ENCODE results near the gene ISCA1.

DNA sequence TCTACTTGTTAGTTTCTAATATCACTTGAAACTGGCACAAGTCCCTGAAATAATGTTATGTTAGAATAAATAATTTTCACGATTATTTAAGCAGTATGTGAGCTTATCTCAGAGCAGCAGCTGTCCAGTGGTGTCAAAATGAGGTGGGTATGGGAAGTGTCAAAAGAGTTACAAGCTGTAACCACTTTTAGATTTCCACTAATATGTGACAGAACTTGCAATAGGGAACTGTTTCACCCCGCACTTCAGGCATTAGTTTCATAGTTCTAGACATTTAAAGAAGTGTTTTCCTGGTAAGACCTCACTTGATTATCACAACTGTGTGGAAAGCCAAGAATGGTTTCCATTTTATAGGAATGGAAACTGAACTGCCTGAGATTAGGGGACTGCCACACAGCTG lies 2.9 kb upstream of the ISCA1 start:
- TF ChIP-seq GATA3 (IDR thresholded peaks at IDR 0.05; ENCODE audit: low read depth, low read length) (no peak), GATA2 (IDR thresholded peaks at IDR 0.05; ENCODE audit: low read depth, low read length) (no peak)
